COLO668 (cell line): ENCODE data around the gene CDC14C.

Experiments used
- DNase-seq: peaks from one replicate; lab custom pipeline; 2025; ENCODE audit not compliant: unreplicated experiment; lab: John Stamatoyannopoulos, UW

CDC14C gene

DNA sequence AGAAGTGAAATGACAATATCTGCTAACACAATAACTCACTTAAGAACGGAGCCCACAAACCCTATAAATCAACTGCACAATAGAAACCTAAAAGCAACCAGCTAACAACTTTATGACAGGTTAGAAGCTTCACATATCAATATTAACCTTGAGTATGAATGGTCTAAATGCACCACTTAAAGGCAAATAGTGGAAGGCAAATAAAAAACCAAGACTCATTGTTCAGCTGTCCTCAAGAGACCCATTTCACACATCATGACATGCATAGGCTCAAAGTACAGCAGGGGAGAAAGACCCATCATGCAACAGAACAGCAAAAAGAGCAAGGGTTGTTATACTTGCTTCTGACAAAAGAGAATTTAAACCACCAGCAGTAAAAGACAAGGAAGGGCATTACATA is 46.8 kb downstream of the CDC14C start:
- peak; percentile 55 for DNase-seq

DNA sequence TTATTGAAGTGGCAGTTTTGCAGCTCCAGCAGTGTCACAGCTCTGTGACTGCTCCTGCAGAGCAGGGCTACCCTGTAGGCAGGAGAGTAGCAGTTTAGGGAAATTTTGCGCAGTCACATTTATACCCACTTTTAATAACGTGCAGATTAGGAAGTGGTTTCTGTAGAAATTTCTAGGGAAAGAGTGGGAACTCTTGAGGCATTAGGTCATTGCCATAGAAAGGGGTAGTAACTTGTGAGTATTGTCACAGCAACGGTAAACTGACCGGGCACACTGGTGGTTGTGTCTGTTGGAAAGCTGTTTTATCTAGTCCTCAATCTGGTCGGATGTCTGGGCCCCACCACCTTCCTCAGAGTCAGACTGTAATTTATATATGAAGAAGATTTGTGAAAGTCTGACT is 51.9 kb downstream of the CDC14C start:
- no peak for DNase-seq

DNA sequence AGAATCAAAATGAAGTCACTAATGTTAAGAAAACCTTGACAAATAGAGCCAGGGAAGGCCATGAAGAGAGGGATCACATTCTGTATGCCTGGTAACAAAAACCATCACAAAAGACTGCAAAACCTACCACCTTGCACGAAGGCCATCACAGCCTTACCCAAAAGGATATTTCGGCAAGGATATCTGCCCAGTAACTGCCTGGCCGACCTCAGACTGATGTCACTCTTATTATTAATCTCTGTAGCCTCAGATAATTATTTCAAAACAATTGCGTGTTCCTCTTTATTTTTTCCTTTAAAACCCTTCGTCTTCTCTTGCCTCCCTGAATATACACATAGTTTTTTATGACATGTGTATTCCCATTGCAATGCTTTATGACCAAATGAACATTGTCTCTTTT is 52.5 kb downstream of the CDC14C start:
- DNase-seq = no peak
